RKO (cell line): ENCODE results near the gene PFKFB3.
"Not testable (repeated sequence)": the region's sequence is repeated elsewhere in the genome, so short reads cannot be mapped to it uniquely, and the experiment has no call there.

Source experiments
- DNase-seq: peaks from one replicate; pipeline ENCODE4 v3.0.0-alpha.2; 2016; ENCODE audit warnings: low spot score

Gene PFKFB3

GRCh38 chr10:6236349-6237198, 33.8 kb downstream of the PFKFB3 start:
- DNase-seq = no peak

GRCh38 chr10:6237199-6237530, 34.4 kb downstream of the PFKFB3 start:
- no peak for DNase-seq

- DNase-seq = not testable (repeated sequence)
Measured at GRCh38 chr10:6238587-6239212, 36.0 kb downstream of the PFKFB3 start.

- DNase-seq = peak; percentile 99
Measured at GRCh38 chr10:6239213-6239991, 36.7 kb downstream of the PFKFB3 start.

- no peak for DNase-seq
Measured at GRCh38 chr10:6240254-6240653, 37.5 kb downstream of the PFKFB3 start.

GRCh38 chr10:6242089-6242488, 39.4 kb downstream of the PFKFB3 start:
- no peak for DNase-seq

DNA sequence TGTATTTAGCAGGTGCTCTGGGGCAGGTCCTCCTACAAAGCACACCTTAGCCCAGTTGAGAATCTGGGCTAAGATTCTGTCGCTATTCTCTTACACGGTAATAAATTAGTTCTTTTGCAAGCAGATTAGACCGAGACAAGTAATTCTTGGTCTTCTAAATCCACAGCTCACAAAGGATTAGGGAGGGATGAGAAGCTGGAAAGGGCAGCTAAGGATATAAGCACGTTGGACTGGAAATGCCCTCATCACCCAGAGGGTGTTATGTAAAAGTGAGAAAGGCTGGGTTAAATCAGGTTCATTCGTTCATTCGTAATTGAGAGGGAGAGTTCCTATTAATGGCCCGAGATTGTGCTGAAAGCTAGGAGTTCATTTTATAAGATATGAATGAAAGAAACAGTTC, 41.8 kb downstream of the PFKFB3 start:
- DNase-seq = no peak

DNA sequence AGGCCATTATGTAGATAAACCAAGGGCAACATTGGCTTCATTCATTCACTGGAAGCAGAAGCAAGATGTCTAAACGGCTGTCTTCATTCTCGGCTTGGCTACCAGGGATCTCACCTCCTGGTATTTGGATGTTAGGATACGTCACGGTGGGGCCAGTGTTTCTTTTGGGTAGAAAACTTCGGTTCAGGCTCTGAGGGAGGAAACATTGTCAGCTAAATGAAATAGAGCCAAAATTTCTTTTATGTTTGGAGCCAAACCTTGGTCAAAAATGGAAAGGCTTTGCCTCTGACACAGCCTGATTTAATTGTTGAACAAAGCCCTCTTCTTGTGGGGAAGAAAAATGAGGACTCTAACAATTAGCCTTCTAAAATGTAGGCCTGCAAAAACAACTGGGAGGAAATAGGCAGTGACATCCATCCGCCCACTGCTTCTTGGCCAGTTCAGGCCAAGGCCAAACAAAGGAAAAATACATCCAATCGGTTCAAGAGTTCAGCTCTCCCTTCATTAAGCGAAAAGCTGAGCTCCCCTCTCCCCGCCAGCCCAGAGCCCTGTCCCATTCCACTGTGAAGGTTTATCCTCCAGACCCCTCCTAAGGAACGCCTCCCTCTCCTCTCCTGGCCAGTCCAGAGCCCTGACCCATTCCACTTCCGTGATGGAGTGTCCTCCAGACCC, 44.4 kb downstream of the PFKFB3 start:
- DNase-seq = no peak

- not testable (repeated sequence) for DNase-seq
Measured at GRCh38 chr10:6248908-6249307, 46.2 kb downstream of the PFKFB3 start.

- no peak for DNase-seq
Measured at GRCh38 chr10:6249698-6250097, 47.0 kb downstream of the PFKFB3 start.

DNA sequence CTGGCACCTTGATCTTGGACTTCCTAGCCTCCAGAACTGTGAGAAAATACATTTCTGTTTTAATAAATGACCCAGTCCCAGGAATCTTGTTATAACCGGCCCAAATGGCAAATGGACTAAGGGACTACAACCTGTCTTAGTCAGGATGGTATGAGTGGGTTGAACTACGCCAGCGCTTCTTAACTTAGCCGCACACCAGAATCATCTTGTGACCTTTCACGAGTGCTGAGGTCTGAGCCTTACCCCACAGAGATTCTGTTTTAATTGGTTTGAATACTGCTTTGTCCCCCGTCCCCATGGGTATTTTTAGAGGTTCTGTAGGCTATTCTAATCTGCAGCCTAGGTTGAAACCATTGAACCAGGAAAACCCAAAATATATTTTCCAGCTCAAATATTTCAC, 48.0 kb downstream of the PFKFB3 start:
- no peak for DNase-seq

DNA sequence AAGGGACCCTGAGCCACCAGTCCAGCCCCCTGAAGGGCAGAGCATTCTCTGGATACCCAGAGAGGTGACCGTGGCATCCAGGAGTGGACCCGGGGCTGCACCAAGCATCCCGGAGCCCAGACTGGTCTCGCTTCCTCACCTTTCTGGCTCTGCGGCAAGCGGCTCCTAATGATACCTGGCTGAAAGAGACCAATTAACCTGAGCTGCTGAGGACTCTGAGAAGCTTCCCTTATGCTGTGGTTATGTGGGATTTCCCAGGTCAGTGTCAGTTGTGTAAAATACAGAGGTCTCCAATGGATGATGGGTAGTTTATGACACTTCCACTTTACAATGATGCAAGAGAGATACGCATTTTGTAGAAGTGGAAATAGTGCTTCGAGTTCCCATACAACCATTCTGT, 51.5 kb downstream of the PFKFB3 start:
- no peak for DNase-seq

GRCh38 chr10:6255548-6256061, 52.9 kb downstream of the PFKFB3 start:
- DNase-seq = no peak

DNA sequence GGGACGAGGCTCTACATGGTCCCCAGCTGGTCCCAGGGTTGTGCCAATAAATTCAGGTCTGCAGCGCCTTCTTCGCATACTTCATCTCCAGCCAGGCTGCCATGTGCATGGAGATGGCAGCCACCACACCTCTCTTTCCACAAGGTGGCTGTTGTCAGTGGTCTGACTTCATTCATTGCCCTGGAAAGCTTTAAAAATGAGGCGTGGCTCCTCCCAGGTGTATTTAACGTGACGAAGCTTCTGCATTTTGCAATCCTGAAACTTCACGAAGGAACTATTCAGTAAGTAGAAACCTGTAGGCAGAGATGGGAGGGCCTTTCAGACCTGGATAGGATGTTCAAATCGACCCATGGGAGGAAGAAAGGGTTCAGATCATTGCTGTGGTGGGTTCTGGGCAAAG, 53.7 kb downstream of the PFKFB3 start:
- no peak for DNase-seq

DNA sequence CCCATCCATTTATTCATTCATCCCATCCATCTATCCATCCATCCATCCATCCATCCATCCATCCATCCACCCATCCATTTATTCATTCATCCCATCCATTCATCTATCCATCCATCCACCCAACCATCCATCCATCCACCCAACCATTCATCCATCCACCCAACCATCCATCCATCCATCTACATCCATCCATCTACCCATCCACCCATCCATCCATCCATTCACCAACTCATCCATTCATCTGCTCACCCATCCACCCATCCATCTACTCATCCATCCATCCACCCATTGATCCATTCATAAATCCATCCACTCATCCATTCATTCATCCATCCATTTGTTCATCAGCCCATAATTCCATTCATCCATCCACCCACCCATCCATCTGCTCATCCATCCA, 56.4 kb downstream of the PFKFB3 start:
- no peak for DNase-seq

GRCh38 chr10:6260843-6261242, 58.1 kb downstream of the PFKFB3 start:
- no peak for DNase-seq

DNA sequence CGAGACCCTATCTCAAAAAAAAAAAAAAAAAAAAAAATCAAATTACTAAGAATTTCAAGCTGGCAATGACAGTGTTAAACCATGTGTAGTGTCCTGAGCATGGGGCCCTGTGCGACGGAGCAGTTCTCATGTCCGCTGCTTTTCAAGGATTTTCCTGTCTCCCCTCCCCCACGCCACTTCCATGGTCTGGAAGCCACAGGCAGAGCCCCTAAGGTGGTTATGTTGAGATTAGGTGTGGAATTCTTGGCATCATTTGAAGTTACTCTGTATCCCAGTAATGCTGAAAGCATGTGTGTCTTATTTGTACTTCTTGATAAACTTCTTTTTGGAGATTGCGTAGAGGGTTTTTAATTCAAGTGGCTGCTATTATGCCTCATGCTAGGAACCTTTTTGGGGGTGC, 65.2 kb downstream of the PFKFB3 start:
- DNase-seq = no peak

GRCh38 chr10:6269432-6269831, 66.7 kb downstream of the PFKFB3 start:
- no peak for DNase-seq

GRCh38 chr10:6269953-6270867, 67.5 kb downstream of the PFKFB3 start:
- DNase-seq = no peak

- no peak for DNase-seq
Measured at GRCh38 chr10:6270951-6271350, 68.2 kb downstream of the PFKFB3 start.

GRCh38 chr10:6271663-6272062, 68.9 kb downstream of the PFKFB3 start:
- no peak for DNase-seq
